Nasal cavity respiratory epithelium epithelial cell of viscerocranial mucosa (primary cell): ENCODE data around the gene DTX3. TPM values are rescaled to one million over a fixed set of nuclear protein-coding genes. Genes with fewer than 3 reads are reported as not detected.

ENCODE experiments used
- total RNA-seq: library from RNA; depleted of rRNA; stranded (reverse); fragments of >200 nt; gene quantifications from 2 replicates; pipeline ENCODE4 v1.2.3, GENCODE V29; 2014

Gene DTX3
- 3.1 and 7.0 TPM in 2 replicates for total RNA-seq

GRCh38 chr12:57604454-57604991 lies at the start of gene DTX3:
Gene DTX3, plus strand, starts transcription at chr12:57604824. Its CDS starts 1,694 bp downstream, at chr12:57606518.

GRCh38 chr12:57590864-57591781 lies 13.5 kb upstream of the DTX3 start, which contains the start of gene PIP4K2C:
Gene PIP4K2C, plus strand, starts transcription at chr12:57591192. Its CDS starts 98 bp downstream, at chr12:57591290.

GRCh38 chr12:57611108-57611826 lies 6.6 kb downstream of the DTX3 start, which contains the start of gene ARHGEF25:
Gene ARHGEF25, plus strand, starts transcription at chr12:57611435. Its CDS starts 460 bp downstream, at chr12:57611895.

GRCh38 chr12:57632958-57633840 lies 28.6 kb downstream of the DTX3 start, which contains the start of gene B4GALNT1:
Gene B4GALNT1, minus strand, starts transcription at chr12:57633201. Its CDS starts 1,069 bp downstream, at chr12:57632132.

Other genes starting within 250 kb of the DTX3 start
- 10.9 and 28.5 TPM in 2 replicates for gene R3HDM2, start 173.8 kb upstream of the DTX3 start, total RNA-seq
- not detected in 2 replicates for gene INHBC, start 170.0 kb upstream of the DTX3 start, total RNA-seq
- gene INHBE, start 149.5 kb upstream of the DTX3 start, total RNA-seq = 0.34 and 1.5 TPM in 2 replicates
- gene GLI1, start 145.0 kb upstream of the DTX3 start, total RNA-seq = under 0.01 and 0.14 TPM in 2 replicates
- gene ARHGAP9, start 125.0 kb upstream of the DTX3 start, total RNA-seq = not detected in 2 replicates
- gene MARS1, start 116.8 kb upstream of the DTX3 start, total RNA-seq = 351 and 458 TPM in 2 replicates
- 128 and 270 TPM in 2 replicates for gene DDIT3, start 84.3 kb upstream of the DTX3 start, total RNA-seq
- 3.4 and 19.0 TPM in 2 replicates for gene MBD6, start 82.0 kb upstream of the DTX3 start, total RNA-seq
- gene DCTN2, start 57.6 kb upstream of the DTX3 start, total RNA-seq = 68.7 and 104 TPM in 2 replicates
- gene KIF5A, start 54.8 kb upstream of the DTX3 start, total RNA-seq = under 0.01 and 0.21 TPM in 2 replicates
- 47.8 and 62.5 TPM in 2 replicates for gene PIP4K2C, start 13.6 kb upstream of the DTX3 start, total RNA-seq
- under 0.01 and 0.43 TPM in 2 replicates for gene ARHGEF25, start 6.6 kb downstream of the DTX3 start, total RNA-seq
- gene B4GALNT1, start 28.4 kb downstream of the DTX3 start, total RNA-seq = 0.07 TPM in 1 of 2 replicates, not detected in the other
- 188 and 209 TPM in 2 replicates for gene OS9, start 89.3 kb downstream of the DTX3 start, total RNA-seq
- gene AGAP2, start 133.9 kb downstream of the DTX3 start, total RNA-seq = under 0.01 and 0.07 TPM in 2 replicates
- 42.8 and 93.6 TPM in 2 replicates for gene TSPAN31, start 140.2 kb downstream of the DTX3 start, total RNA-seq
- gene CDK4, start 147.5 kb downstream of the DTX3 start, total RNA-seq = 108 and 152 TPM in 2 replicates
- gene MARCHF9, start 150.3 kb downstream of the DTX3 start, total RNA-seq = 6.5 and 9.7 TPM in 2 replicates
- gene CYP27B1, start 162.3 kb downstream of the DTX3 start, total RNA-seq = 1.5 and 4.1 TPM in 2 replicates
- 8.5 and 9.5 TPM in 2 replicates for gene METTL1, start 167.3 kb downstream of the DTX3 start, total RNA-seq
- gene EEF1AKMT3, start 167.8 kb downstream of the DTX3 start, total RNA-seq = 6.8 and 7.7 TPM in 2 replicates
- gene TSFM, start 178.0 kb downstream of the DTX3 start, total RNA-seq = 17.1 and 17.3 TPM in 2 replicates
- 0.34 and 3.3 TPM in 2 replicates for gene AVIL, start 213.9 kb downstream of the DTX3 start, total RNA-seq
- gene CTDSP2, start 241.9 kb downstream of the DTX3 start, total RNA-seq = 32.5 and 72.8 TPM in 2 replicates